SK-N-MC (cell line): ENCODE results near the gene PCED1A.

Experiments used
- DNase-seq: peaks from one replicate; pipeline ENCODE4 v3.0.0-alpha.2; 2011; ENCODE audit warnings: low read depth, low spot score
- H3K27ac ChIP-seq: fragments of 200-600 bp; sonication (generic); 2 replicates; pipeline ENCODE4 v1.5.1; 2016; ENCODE audit warnings: mixed run types
- H3K36me3 ChIP-seq: fragments of 200-600 bp; sonication (generic); 2 replicates; pipeline ENCODE4 v1.6.1; 2017; ENCODE audit warnings: antibody characterized with exemption, low read length, mixed read lengths; ENCODE audit not compliant: insufficient read depth
- H3K4me3 ChIP-seq: fragments of 200-600 bp; sonication (generic); 2 replicates; pipeline ENCODE4 v1.5.1; 2016
- H3K9ac ChIP-seq: fragments of 200-600 bp; sonication (generic); 2 replicates; pipeline ENCODE4 v1.8.0; 2017; ENCODE audit warnings: mixed run types, mixed read lengths; ENCODE audit not compliant: insufficient read length
- H3K9me3 ChIP-seq: fragments of 200-600 bp; sonication (generic); 2 replicates; pipeline ENCODE4 v1.6.1; 2017; ENCODE audit warnings: low read depth, mild to moderate bottlenecking, antibody characterized with exemption, low read length, moderate library complexity, mixed read lengths
- EZH2 ChIP-seq: fragments of 200-600 bp; sonication (generic); IDR thresholded peaks from one replicate; pipeline ENCODE4 v1.6.1; 2017; ENCODE audit warnings: antibody characterized with exemption
- FOXP2 ChIP-seq: optimal IDR thresholded peaks from 2 replicates; pipeline ENCODE3; 2011; ENCODE audit warnings: mild to moderate bottlenecking, moderate library complexity; ENCODE audit not compliant: insufficient read depth; ENCODE audit errors: extremely low read length, control extremely low read depth
- POLR2AphosphoS5 ChIP-seq: IDR thresholded peaks from 2 replicates; pipeline ENCODE4 v1.6.1; 2012; ENCODE audit warnings: mild to moderate bottlenecking, low read depth, low read length, borderline replicate concordance

PCED1A gene

GRCh38 chr20:2858591-2858990 lies 18.1 kb upstream of the PCED1A start:
- H3K27ac ChIP-seq, result no peak overlapping the region
- no peak overlapping the region for H3K9ac ChIP-seq
- H3K36me3 ChIP-seq, result no peaks in the 10 kb centered on the region
- no peak for DNase-seq
- no peak overlapping the region for H3K4me3 ChIP-seq
- TF ChIP-seq EZH2 (no peak), FOXP2 (no peak), POLR2AphosphoS5 (no peak)
- H3K9me3 ChIP-seq, result no peaks in the 10 kb centered on the region

- H3K27ac ChIP-seq, result no peak overlapping the region
- H3K9ac ChIP-seq, result no peak overlapping the region
- H3K4me3 ChIP-seq, result no peak overlapping the region
- DNase-seq, result no peak
- TF ChIP-seq EZH2, result no peak
- no peak for TF ChIP-seq POLR2AphosphoS5
- no peak for TF ChIP-seq FOXP2
- H3K36me3 ChIP-seq, result no peaks in the 10 kb centered on the region
- no peaks in the 10 kb centered on the region for H3K9me3 ChIP-seq
These were observed 10.6 kb upstream of the PCED1A start for GRCh38 chr20:2851086-2851485.

- Histone ChIP-seq H3K9me3 (no peaks in the 10 kb centered on the region), H3K9ac (no peak overlapping the region), H3K27ac (no peak overlapping the region), H3K4me3 (no peak overlapping the region), H3K36me3 (no peaks in the 10 kb centered on the region)
- no peak for DNase-seq
- no peak for TF ChIP-seq EZH2
These were observed 9.1 kb upstream of the PCED1A start for GRCh38 chr20:2849529-2849928.

DNA sequence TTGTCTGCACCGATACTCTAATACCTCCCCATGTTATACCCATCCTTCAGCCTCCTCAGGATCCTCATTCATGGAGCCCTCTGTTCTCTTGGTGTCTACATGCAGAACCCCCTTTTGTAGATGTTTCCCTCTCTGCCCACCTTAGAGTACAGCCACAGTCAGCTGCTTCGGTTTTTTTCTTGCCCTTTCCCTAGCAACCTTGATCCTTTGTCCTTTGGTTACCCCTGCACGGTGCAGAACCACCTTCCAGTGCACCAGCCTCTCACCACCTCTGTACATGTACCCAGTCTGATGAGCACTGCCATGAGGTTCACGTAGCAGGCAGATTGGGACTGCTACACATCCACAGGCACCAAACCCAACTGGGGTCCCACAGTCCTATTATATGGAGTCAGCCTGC lies 7.3 kb upstream of the PCED1A start:
- Histone ChIP-seq H3K9me3 (no peaks in the 10 kb centered on the region), H3K4me3 (no peak overlapping the region), H3K27ac (no peak overlapping the region), H3K9ac (no peak overlapping the region), H3K36me3 (no peaks in the 10 kb centered on the region)
- DNase-seq, result no peak
- TF ChIP-seq EZH2, result no peak
- no peak for TF ChIP-seq POLR2AphosphoS5
- no peak for TF ChIP-seq FOXP2

- Histone ChIP-seq H3K4me3 (no peak overlapping the region), H3K36me3 (no peaks in the 10 kb centered on the region), H3K9me3 (no peaks in the 10 kb centered on the region), H3K9ac (no peak overlapping the region), H3K27ac (no peak overlapping the region)
- no peak for TF ChIP-seq EZH2
- no peak for TF ChIP-seq FOXP2
- no peak for TF ChIP-seq POLR2AphosphoS5
- no peak for DNase-seq
These were observed 6.2 kb upstream of the PCED1A start for GRCh38 chr20:2846698-2847097.

DNA sequence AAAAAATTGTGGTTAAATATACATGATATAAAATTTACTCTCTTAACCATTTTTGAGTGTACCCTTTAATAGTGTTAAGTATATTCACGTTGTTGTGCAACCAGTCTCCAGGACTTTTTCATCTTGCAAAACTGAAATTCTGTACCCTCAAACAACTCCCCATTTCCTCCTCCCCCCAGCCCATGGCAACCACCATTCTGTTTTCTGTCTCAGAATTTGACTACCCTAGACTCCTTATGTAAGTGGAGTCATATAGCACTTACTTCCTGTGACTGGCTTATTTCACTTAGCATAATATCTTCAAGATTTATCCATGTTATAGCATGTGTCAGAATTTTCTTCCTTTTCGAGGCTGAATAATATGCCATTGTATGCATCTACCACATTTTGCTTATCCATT lies 5.2 kb upstream of the PCED1A start:
- TF ChIP-seq POLR2AphosphoS5 (no peak), FOXP2 (no peak), EZH2 (no peak)
- Histone ChIP-seq H3K9ac (no peak overlapping the region), H3K27ac (no peak overlapping the region), H3K36me3 (no peaks in the 10 kb centered on the region), H3K4me3 (no peak overlapping the region), H3K9me3 (no peaks in the 10 kb centered on the region)
- DNase-seq, result no peak

- H3K9ac ChIP-seq, result peak overlapping the region; percentile 78
These were observed 594 bp upstream of the PCED1A start for GRCh38 chr20:2840967-2841531.

DNA sequence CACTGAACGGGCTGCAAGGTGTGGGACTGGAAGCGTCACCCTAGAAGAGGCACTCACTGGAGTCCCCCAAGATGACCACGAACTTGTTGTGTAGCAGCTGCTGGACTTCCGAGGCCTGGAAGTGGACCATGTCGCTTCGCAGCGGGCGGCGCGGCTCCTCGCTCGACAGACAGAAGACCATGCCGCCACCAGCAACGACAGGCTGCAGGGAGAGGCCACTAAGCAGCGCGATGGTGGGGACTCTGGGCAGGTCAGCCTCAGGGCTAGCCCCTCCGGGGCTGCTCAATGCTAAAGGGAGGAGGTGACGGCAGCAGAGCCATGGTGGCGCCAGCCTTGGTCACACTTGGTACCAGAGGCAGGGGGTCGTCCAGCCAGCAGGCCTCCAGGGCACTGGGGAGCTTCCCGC lies 720 bp downstream of the PCED1A start:
- TF ChIP-seq EZH2 (no peak), FOXP2 (no peak), POLR2AphosphoS5 (no peak)
- Histone ChIP-seq H3K9me3 (no peaks in the 10 kb centered on the region), H3K9ac (peak overlapping the region; percentile 94), H3K27ac (peak overlapping the region; percentile 80; the same call in 1 of the 2 replicates), H3K36me3 (peaks cover 7% of the 10 kb centered on the region; the same call in 1 of the 2 replicates), H3K4me3 (peak overlapping the region; percentile 95)
- no peak for DNase-seq

More at GRCh38 chr20:2840967-2841531, 594 bp upstream of the PCED1A start:
- Histone ChIP-seq H3K36me3 (peaks cover 7% of the 10 kb centered on the region; the same call in 1 of the 2 replicates), H3K4me3 (peak overlapping the region; percentile 95), H3K27ac (no peak overlapping the region), H3K9me3 (no peaks in the 10 kb centered on the region)
- TF ChIP-seq EZH2, result no peak
- no peak for TF ChIP-seq POLR2AphosphoS5
- no peak for TF ChIP-seq FOXP2
- no peak for DNase-seq

DNA sequence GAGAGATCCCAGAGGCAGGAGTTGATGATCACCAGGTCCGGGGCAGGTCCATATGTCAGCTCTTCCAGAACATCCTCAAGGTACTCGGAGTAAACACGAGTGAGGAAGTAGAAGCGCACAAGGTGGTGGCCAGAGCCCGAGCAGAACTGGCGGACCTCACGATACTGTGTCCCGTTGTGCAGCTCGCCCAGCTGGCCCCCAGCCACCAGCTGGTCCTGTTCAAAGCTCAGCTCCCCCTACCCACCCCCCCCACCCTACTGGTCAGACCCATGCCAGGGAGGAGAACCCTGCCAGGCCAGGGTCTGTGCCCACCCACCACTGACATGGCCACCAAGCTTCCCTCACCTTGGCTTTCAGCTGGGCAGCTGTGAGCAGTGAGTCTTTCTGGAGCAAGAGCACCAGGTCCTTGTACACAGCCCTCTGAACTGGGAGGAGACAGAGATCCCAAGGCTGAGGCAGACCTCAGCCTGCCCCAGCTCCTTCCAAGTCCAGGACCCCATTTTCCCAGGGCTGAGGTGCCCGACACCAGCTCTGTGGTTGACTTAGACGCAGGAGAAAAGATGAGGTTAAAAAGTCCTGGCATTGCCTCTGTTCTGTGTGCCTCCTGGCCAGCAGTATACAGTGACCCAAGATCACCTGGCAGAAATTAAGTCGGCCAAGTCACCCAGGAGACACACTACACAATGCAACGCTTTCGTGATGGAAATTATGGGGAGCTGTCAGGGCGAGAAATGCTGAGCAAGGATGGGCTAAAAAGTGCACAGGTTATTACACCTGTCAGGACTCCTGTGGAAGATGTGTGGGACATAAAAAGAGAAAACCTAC lies 1.4 kb downstream of the PCED1A start:
- TF ChIP-seq EZH2, result no peak
- TF ChIP-seq FOXP2, result no peak
- TF ChIP-seq POLR2AphosphoS5, result no peak
- Histone ChIP-seq H3K36me3 (peaks cover 7% of the 10 kb centered on the region; the same call in 1 of the 2 replicates), H3K27ac (no peak overlapping the region), H3K9ac (no peak overlapping the region), H3K4me3 (peak overlapping the region; percentile 95), H3K9me3 (no peaks in the 10 kb centered on the region)
- no peak for DNase-seq
